GM12801 (cell line): ENCODE measurements around the gene PPP1R8.

Experiments used
- CTCF ChIP-seq: IDR thresholded peaks from one replicate; pipeline ENCODE4 v1.5.1; 2011; ENCODE audit warnings: control low read depth; ENCODE audit not compliant: insufficient read length; ENCODE audit errors: extremely low read depth

PPP1R8 gene

GRCh38 chr1:27886353-27886679 lies 55.7 kb downstream of the PPP1R8 start:
- TF ChIP-seq CTCF = no peak

DNA sequence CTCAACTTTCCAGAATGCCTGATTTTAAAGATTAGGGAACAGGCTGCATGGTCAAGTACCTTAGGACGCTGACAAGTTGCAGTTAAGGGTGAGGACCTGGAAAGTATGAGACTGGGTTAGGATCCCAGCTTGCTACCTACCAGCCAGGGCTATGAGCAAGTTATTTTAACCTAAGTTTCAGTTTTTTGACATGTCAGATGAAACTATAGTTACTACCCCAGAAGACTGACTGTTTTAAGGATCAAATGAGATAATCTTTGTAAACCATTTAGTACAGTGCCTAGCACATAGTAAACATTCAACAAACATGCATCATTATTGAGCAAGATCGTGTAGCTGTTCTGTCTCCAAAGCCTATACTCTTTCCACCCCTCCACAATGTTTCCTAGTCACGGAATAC lies 56.2 kb downstream of the PPP1R8 start:
- TF ChIP-seq CTCF = no peak

DNA sequence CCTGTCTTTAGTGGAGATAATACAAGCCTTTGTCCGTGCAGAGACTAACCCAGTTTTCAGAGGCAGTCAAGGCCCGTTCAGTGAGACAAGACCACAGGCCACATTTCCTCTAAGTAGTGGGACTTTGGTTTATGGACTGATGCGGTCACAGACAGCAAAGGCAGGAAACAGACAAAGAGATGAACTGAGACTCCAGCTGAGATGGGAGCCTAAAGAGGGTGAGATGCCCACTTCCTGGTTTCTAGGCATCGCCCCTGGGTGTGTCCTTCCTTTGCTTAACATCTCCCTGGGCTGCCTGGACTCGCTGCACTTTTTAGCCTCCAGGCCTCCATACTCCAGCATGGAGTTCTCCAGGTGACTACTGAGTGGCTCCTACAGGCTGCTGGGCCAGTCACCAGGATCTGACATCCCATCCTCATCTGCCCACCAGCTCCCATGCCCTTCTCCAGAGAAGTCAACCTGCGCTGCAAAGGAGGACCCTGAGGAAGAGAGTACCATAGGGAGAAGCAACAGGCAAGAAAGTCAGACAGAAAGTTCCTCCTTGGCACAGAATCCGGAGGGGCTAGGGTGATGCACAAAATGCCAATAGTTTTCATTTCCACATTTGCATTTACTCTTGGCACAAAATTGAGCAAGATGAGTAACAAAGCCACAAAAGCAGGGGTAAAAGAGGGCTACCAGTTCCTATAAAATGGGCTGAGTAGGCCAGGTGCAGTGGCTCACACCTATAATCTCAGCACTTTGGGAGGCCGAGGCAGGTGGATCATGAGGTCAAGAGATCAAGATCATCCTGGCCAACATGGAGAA lies 56.8 kb downstream of the PPP1R8 start:
- TF ChIP-seq CTCF = no peak

GRCh38 chr1:27889506-27889905 lies 58.9 kb downstream of the PPP1R8 start:
- no peak for TF ChIP-seq CTCF

DNA sequence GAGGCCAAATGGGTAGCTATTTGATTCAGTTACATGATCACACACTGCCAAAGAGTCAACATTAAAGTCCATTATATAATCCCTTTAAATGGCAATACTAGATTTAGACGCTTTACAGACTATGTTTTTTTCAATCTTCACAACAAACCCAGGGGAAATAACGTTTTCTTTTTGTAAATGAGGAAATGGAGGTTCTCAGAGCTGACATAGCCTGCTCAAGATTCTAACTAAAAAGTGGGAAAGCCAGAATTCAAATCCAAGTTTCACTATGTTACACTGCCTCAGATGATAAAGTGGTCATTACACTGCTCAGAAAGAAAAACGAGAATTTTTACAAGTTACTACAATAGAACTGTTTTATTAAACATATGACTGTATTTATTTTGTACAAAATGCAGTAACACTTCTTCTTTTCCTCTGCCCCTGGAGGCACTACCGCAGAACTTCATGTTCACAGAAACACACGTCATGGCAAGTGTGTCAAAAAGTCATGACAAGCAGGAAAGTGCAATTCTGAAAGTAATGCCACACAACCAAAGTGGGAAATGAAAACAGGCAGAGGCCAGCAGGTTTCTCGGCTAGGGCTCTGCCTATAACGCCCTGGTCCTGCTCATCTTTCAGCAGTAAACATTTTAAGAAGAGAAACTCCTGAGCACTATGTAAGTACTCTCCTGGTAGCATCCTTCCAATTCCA lies 60.8 kb downstream of the PPP1R8 start:
- TF ChIP-seq CTCF = no peak

DNA sequence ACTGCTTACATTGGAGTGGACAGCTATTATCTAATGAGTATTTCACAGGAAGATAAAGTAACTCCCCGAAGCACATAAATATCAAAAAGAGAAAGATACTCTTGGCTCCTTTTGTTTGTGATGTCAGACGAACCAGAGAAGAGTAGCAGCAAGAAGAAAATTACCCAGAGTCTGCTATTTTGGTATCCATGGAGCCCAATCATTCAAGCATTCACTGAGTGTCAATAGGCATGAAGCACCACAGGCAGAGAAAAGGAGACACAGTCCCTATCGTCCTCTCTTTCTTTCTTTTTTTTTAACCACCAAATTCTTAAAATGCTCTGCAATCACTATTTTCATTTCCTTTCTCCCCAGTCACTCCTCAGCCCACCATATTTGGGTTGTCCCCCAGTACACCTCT lies 63.9 kb downstream of the PPP1R8 start:
- no peak for TF ChIP-seq CTCF
